ENCODE measurements around the gene FREY1.

DNA sequence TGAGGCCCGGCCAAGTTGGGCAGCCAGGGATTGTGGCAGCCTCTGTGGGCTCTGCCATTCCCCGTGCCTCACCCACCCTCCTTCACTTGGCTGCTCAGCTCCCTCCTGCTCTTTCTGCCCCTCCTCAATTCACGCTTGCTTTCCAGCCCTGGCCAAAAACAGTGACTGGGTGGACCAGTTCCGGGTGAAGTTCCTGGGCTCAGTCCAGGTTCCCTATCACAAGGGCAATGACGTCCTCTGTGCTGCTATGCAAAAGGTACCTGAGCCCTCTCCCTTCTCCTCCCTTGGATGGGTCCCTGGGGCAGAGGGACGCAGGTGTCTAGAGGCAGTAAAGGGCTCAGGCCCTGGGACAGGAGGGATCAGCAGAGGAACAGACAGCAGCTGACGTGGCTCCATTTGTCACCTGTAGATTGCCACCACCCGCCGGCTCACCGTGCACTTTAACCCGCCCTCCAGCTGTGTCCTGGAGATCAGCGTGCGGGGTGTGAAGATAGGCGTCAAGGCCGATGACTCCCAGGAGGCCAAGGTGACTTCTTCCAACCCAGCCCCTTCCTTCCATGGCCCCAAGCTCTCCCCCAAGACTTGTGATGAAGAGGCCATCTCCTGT lies 2.7 kb downstream of the FREY1 start:
- TF ChIP-seq, protein P1, sequence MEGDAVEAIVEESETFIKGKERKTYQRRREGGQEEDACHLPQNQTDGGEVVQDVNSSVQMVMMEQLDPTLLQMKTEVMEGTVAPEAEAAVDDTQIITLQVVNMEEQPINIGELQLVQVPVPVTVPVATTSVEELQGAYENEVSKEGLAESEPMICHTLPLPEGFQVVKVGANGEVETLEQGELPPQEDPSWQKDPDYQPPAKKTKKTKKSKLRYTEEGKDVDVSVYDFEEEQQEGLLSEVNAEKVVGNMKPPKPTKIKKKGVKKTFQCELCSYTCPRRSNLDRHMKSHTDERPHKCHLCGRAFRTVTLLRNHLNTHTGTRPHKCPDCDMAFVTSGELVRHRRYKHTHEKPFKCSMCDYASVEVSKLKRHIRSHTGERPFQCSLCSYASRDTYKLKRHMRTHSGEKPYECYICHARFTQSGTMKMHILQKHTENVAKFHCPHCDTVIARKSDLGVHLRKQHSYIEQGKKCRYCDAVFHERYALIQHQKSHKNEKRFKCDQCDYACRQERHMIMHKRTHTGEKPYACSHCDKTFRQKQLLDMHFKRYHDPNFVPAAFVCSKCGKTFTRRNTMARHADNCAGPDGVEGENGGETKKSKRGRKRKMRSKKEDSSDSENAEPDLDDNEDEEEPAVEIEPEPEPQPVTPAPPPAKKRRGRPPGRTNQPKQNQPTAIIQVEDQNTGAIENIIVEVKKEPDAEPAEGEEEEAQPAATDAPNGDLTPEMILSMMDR (IDR thresholded peaks at IDR 0.05; ENCODE audit: low read depth, low read length, poor library complexity, severe bottlenecking) = no peak
- TF ChIP-seq EZH2phosphoT487 (IDR thresholded peaks at IDR 0.05; ENCODE audit: borderline replicate concordance, low read length) = no peak

Data from DOHH2 (cell line).